Activated CD4-positive, alpha-beta T cell treated with anti-CD3 and anti-CD28 coated beads, Interleukin-2, amount 10 ng/mL, durations not matched to agents 24 days and 14 days (primary cell): ENCODE data around the gene KCNS1. TPM values are rescaled to one million over a fixed set of nuclear protein-coding genes. Genes with fewer than 3 reads are reported as not detected.

Source experiments
- DNase-seq: peaks from one replicate; pipeline ENCODE4 v3.0.0; 2022
- H3K27ac Mint-ChIP-seq: one replicate; pipeline ENCODE4 v1.8.0; 2022; ENCODE audit warnings: mild to moderate bottlenecking, mixed read lengths
- H3K27me3 Mint-ChIP-seq: one replicate; pipeline ENCODE4 v1.8.0; 2022; ENCODE audit warnings: mixed read lengths
- H3K36me3 Mint-ChIP-seq: one replicate; pipeline ENCODE4 v1.8.0; 2022; ENCODE audit warnings: low read depth, mild to moderate bottlenecking, mixed read lengths
- H3K4me1 Mint-ChIP-seq: one replicate; pipeline ENCODE4 v1.8.0; 2021; ENCODE audit warnings: mixed read lengths
- H3K4me3 Mint-ChIP-seq: one replicate; pipeline ENCODE4 v1.8.0; 2022; ENCODE audit warnings: mild to moderate bottlenecking, moderate library complexity, mixed read lengths
- H3K9me3 Mint-ChIP-seq: one replicate; pipeline ENCODE4 v1.8.0; 2021; ENCODE audit warnings: mixed read lengths
- intact Hi-C: fragments of 100-400 bp; cut with micrococcal nuclease; formaldehyde crosslinking; loops from one replicate; pipeline ENCODE4 v1.15.1; 2023
- total RNA-seq: library from RNA; stranded (reverse); gene quantifications from 2 replicates; pipeline ENCODE4 v1.2.3, GENCODE V29; 2022

Gene KCNS1
- total RNA-seq, 1 donor from 2014 or later, result 0.30 TPM

DNA sequence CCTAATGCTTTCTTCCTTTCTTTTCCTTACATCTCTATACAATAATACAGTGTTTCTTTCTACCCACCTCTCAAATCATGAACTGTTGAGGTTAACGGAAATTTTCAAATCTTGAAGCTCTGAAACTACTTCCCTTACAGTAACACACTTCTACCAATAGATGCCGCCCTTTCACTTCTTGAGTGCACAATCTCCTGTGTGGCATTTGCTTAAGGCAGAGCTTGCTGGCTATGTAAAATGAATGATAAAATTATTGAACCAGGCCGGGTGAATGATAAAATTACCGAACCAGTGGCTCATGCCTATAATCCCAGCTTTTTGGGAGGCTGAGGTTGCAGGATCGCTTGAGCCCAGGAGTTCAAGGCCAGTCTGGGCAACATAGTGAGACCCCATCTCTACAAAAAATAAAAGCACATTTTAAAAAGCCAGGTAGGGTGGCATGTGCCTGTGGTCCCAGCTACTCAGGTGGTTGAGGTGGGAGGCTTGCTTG is 56.8 kb downstream of the KCNS1 start:
- DNase-seq, result peak; percentile 83
- H3K36me3 Mint-ChIP-seq, result peaks cover 40% of the 10 kb centered on the region
- intact Hi-C loops, result loop anchor here (1.0 to 2.0 kb wide), 2 partner anchors 52 to 247 kb away; no protein-coding TSS in a partner anchor
- H3K4me1 Mint-ChIP-seq, result peaks cover 36% of the 10 kb centered on the region
- no peaks in the 10 kb centered on the region for H3K9me3 Mint-ChIP-seq
- peak overlapping the region; percentile 65 for H3K27ac Mint-ChIP-seq
- H3K4me3 Mint-ChIP-seq, result no peak overlapping the region
- H3K27me3 Mint-ChIP-seq, result no peaks in the 10 kb centered on the region

DNA sequence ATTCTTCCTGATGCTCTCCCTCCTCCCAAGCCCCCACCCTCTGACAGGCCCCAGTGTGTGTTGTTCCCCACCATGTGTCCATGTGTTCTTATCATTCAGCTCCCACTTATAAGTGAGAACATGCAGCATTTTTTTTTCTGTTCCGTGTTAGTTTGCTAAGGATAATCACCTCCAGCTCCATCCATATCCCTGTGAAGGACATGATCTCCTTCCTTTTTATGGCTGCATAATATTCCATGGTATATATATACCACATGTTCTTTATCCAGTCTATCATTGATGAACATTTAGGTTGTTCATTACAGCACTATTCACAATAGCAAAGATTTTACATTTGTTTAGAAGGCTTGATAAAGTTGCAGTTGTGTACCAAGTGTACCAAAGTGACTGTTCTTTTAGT is 57.9 kb downstream of the KCNS1 start:
- H3K4me1 Mint-ChIP-seq, result peaks cover 30% of the 10 kb centered on the region
- no peaks in the 10 kb centered on the region for H3K27me3 Mint-ChIP-seq
- H3K27ac Mint-ChIP-seq, result no peak overlapping the region
- DNase-seq, result no peak
- H3K36me3 Mint-ChIP-seq, result peaks cover 38% of the 10 kb centered on the region
- intact Hi-C loops, result no loop called here
- no peak overlapping the region for H3K4me3 Mint-ChIP-seq
- no peaks in the 10 kb centered on the region for H3K9me3 Mint-ChIP-seq

Other genes with a start within 250 kb of the KCNS1 start
- 241 and 243 TPM in 2 replicates for gene YWHAB, start 215.4 kb downstream of the KCNS1 start, total RNA-seq
- 96.9 and 103 TPM in 2 replicates for gene PABPC1L, start 191.1 kb downstream of the KCNS1 start, total RNA-seq
- 63.4 and 64.5 TPM in 2 replicates for gene TOMM34, start 140.7 kb downstream of the KCNS1 start, total RNA-seq
- 141 and 143 TPM in 2 replicates for gene STK4, start 134.6 kb downstream of the KCNS1 start, total RNA-seq
- not detected in 2 replicates for gene WFDC5, start 14.0 kb upstream of the KCNS1 start, total RNA-seq
- gene WFDC12, start 23.3 kb upstream of the KCNS1 start, total RNA-seq, result not detected in 2 replicates
- not detected in 2 replicates for gene PI3, start 73.8 kb upstream of the KCNS1 start, total RNA-seq
- gene SEMG1, start 105.9 kb upstream of the KCNS1 start, total RNA-seq, result not detected in 2 replicates
- gene SEMG2, start 120.2 kb upstream of the KCNS1 start, total RNA-seq, result not detected in 2 replicates
- gene SLPI, start 153.4 kb upstream of the KCNS1 start, total RNA-seq, result not detected in 2 replicates
- gene RBPJL, start 205.7 kb upstream of the KCNS1 start, total RNA-seq, result not detected in 2 replicates
- gene MATN4, start 207.2 kb upstream of the KCNS1 start, total RNA-seq, result 1.2 and 1.5 TPM in 2 replicates
- 177 and 185 TPM in 2 replicates for gene SDC4, start 247.3 kb upstream of the KCNS1 start, total RNA-seq